Articular chondrocyte of knee joint (primary cell): ENCODE measurements around the gene ACTBL2. TPM values are rescaled to one million over a fixed set of nuclear protein-coding genes. Genes with fewer than 3 reads are reported as not detected.

ENCODE experiments used
- total RNA-seq: library from RNA; depleted of rRNA; stranded (reverse); fragments of >200 nt; gene quantifications from 2 replicates; pipeline ENCODE4 v1.2.3, GENCODE V29; 2012

The ACTBL2 gene
- not detected in 2 replicates for total RNA-seq

GRCh38 chr5:57482671-57483106 lies at the start of gene ACTBL2:
Gene ACTBL2 (minus strand): TSS chr5:57482811. CDS start chr5:57482707, 104 bp downstream.

